Caco-2 (cell line): ENCODE data around the gene TOR1AIP2. TPM values are rescaled to one million over a fixed set of nuclear protein-coding genes. Genes with fewer than 3 reads are reported as not detected.

Experiments used
- BruUV-seq: library from RNA; stranded (reverse); fragments of 400-500 nt; replicated peaks from 2 replicates; lab custom pipeline; 2021; lab: Mats Ljungman, UMichigan
- CTCF ChIA-PET: fragments of 300-600 bp; sonication (Branson Sonifier 250); formaldehyde crosslinking; loops from one replicate; lab custom pipeline; 2022; ENCODE audit warnings: antibody characterized with exemption; lab: Charles Lee
- POLR2A ChIA-PET: fragments of 300-600 bp; sonication (Branson Sonifier 250); formaldehyde crosslinking; loops from one replicate; lab custom pipeline; 2022; ENCODE audit warnings: antibody characterized with exemption; lab: Charles Lee
- DNase-seq, 2 experiments: peaks; one replicate each; pipeline versions ENCODE4 v3.0.0 to v3.0.0-alpha.2; 2020 to 2022
- H3K27me3 ChIP-seq: replicated peaks from 2 replicates; pipeline ENCODE4 v1.6.0; 2011; ENCODE audit warnings: low read length; ENCODE audit not compliant: control insufficient read depth, insufficient read depth
- H3K36me3 ChIP-seq: 2 replicates; pipeline ENCODE4 v1.5.1; 2011; ENCODE audit warnings: low read length; ENCODE audit not compliant: control insufficient read depth, insufficient read depth
- H3K4me1 ChIP-seq: fragments of 250-450 bp; sonication (Bioruptor Pico); 2 replicates; pipeline ENCODE4 v1.5.1; 2020; ENCODE audit warnings: mild to moderate bottlenecking
- H3K4me3 ChIP-seq: 2 replicates; pipeline ENCODE4 v1.5.1; 2011; ENCODE audit warnings: low read depth, mild to moderate bottlenecking, control low read depth, low read length
- H3K9me3 ChIP-seq: fragments of 250-450 bp; sonication (Bioruptor Pico); 2 replicates; pipeline ENCODE4 v1.5.1; 2020; ENCODE audit warnings: mild to moderate bottlenecking, moderate library complexity
- H3K27ac Mint-ChIP-seq: one replicate; pipeline ENCODE4 v1.8.0; 2022; ENCODE audit warnings: mixed read lengths; ENCODE audit not compliant: unreplicated experiment
- H3K27me3 Mint-ChIP-seq: one replicate; pipeline ENCODE4 v1.8.0; 2022; ENCODE audit warnings: mixed read lengths; ENCODE audit not compliant: insufficient read depth, unreplicated experiment
- H3K36me3 Mint-ChIP-seq: one replicate; pipeline ENCODE4 v1.8.0; 2022; ENCODE audit warnings: mild to moderate bottlenecking, mixed read lengths; ENCODE audit not compliant: insufficient read depth, unreplicated experiment
- H3K4me1 Mint-ChIP-seq: one replicate; pipeline ENCODE4 v1.8.0; 2022; ENCODE audit warnings: low read depth, mixed read lengths; ENCODE audit not compliant: unreplicated experiment
- H3K4me3 Mint-ChIP-seq: one replicate; pipeline ENCODE4 v1.8.0; 2022; ENCODE audit warnings: mild to moderate bottlenecking, moderate library complexity, mixed read lengths; ENCODE audit not compliant: unreplicated experiment
- H3K9me3 Mint-ChIP-seq: one replicate; pipeline ENCODE4 v1.8.0; 2022; ENCODE audit warnings: mixed read lengths; ENCODE audit not compliant: unreplicated experiment
- CTCF ChIP-seq, 2 experiments: fragments of 200-600 bp in 1 of 2; IDR thresholded peaks; 1 replicate in 1 of 2; 2 replicates in 1 of 2; pipeline versions ENCODE4 v1.5.1 to v1.8.0; 2011 to 2022; ENCODE audit warnings: antibody characterized with exemption in 1 of 2, control low read depth in 1 of 2, inconsistent platforms in 1 of 2, low read depth in 1 of 2, low read length in 1 of 2, mild to moderate bottlenecking in 1 of 2, moderate library complexity in 1 of 2; ENCODE audit not compliant: insufficient read depth in 1 of 2, severe bottlenecking in 1 of 2, unreplicated experiment in 1 of 2
- intact Hi-C: fragments of 100-400 bp; cut with micrococcal nuclease; formaldehyde crosslinking; loops from one replicate; pipeline ENCODE4 v1.10.0; 2022; ENCODE audit not compliant: unreplicated experiment
- total RNA-seq: library from RNA; stranded (reverse); gene quantifications from 2 replicates; pipeline ENCODE4 v1.2.3, GENCODE V29; 2022

Gene TOR1AIP2
- total RNA-seq, 1 experiment from 2014 or later, result 92.8 TPM

- Histone ChIP-seq H3K4me1 (peaks cover 8% of the 10 kb centered on the region), H3K9me3 (no peaks in the 10 kb centered on the region), H3K27me3 (no peaks in the 10 kb centered on the region), H3K4me3 (peak overlapping the region; percentile 65), H3K36me3 (peaks cover 2% of the 10 kb centered on the region; the same call in 1 of the 2 replicates)
- H3K4me1 Mint-ChIP-seq, result peaks cover 18% of the 10 kb centered on the region
- H3K27me3 Mint-ChIP-seq, result no peaks in the 10 kb centered on the region
- peak overlapping the region; percentile 95 for H3K4me3 Mint-ChIP-seq
- POLR2A ChIA-PET, result interaction anchor here (1.8 kb wide), 1 partner anchor 71 kb away, joined by 5 read pairs; the partner anchor contains the start of gene CEP350
- peak overlapping the region; percentile 100 for H3K27ac Mint-ChIP-seq
- no peak for TF ChIP-seq CTCF (IDR thresholded peaks at IDR 0.05; ENCODE audit: insufficient read depth in 1 of 2, low read depth in 1 of 2, low read length in 1 of 2, severe bottlenecking in 1 of 2, unreplicated experiment in 1 of 2)
- peaks cover 21% of the 10 kb centered on the region for H3K36me3 Mint-ChIP-seq
- H3K9me3 Mint-ChIP-seq, result no peaks in the 10 kb centered on the region
- no peak for DNase-seq
- intact Hi-C loops, result no loop called here
- CTCF ChIA-PET, result interaction anchor here (0.8 to 2.5 kb wide), 4 partner anchors 15 to 177 kb away, joined by 3 to 12 read pairs (median 6); no protein-coding TSS in a partner anchor
- TSS peak; percentile 15 for BruUV-seq
Measured at GRCh38 chr1:179883040-179883744, 5.6 kb upstream of the TOR1AIP2 start.

- H3K36me3 ChIP-seq, result peaks cover 2% of the 10 kb centered on the region; the same call in 1 of the 2 replicates
- Mint-ChIP-seq H3K27ac (peak within 1 kb of the TSS; percentile 100), H3K4me1 (peaks cover 19% of the 10 kb centered on the region), H3K9me3 (no peaks in the 10 kb centered on the region), H3K36me3 (peaks cover 26% of the 10 kb centered on the region), H3K4me3 (peak within 1 kb of the TSS; percentile 95), H3K27me3 (no peaks in the 10 kb centered on the region)
- H3K9me3 ChIP-seq, result no peaks in the 10 kb centered on the region
- POLR2A ChIA-PET, result interaction anchor here (1.0 to 1.8 kb wide), 2 partner anchors 68 to 72 kb away, joined by 4 to 5 read pairs; partner anchors contain the start of gene CEP350
- intact Hi-C loops, result loop anchor here (1.0 kb wide), 3 partner anchors 44 to 72 kb away; partner anchors contain the start of gene CEP350
- H3K27me3 ChIP-seq, result no peaks in the 10 kb centered on the region
- peak; percentile 17 to 60 for TF ChIP-seq CTCF (IDR thresholded peaks at IDR 0.05; ENCODE audit: insufficient read depth in 1 of 2, low read depth in 1 of 2, low read length in 1 of 2, severe bottlenecking in 1 of 2, unreplicated experiment in 1 of 2)
- CTCF ChIA-PET, result interaction anchor here (0.6 to 2.5 kb wide), 8 partner anchors 15 to 296 kb away, joined by 3 to 12 read pairs (median 4); no protein-coding TSS in a partner anchor
- H3K4me3 ChIP-seq, result peak within 1 kb of the TSS; percentile 65
- H3K4me1 ChIP-seq, result peaks cover 10% of the 10 kb centered on the region
- BruUV-seq, result no TSS peak
- DNase-seq, result peak; percentile 97
Measured at GRCh38 chr1:179882253-179883039, 4.8 kb upstream of the TOR1AIP2 start, which contains the start of gene TOR1AIP1. Gene TOR1AIP1 (plus strand): TSS chr1:179882285. CDS start chr1:179882503, 218 bp downstream.
